Amniotic epithelial cell (primary cell): ENCODE measurements around the gene TNFSF15.
A peak's percentile ranks its signal among the peaks of the same experiment; 100 is the strongest.

Source experiments
- DNase-seq: peaks from one replicate; pipeline ENCODE4 v3.0.0-alpha.2; 2010; ENCODE audit warnings: low read depth

The TNFSF15 gene

DNA sequence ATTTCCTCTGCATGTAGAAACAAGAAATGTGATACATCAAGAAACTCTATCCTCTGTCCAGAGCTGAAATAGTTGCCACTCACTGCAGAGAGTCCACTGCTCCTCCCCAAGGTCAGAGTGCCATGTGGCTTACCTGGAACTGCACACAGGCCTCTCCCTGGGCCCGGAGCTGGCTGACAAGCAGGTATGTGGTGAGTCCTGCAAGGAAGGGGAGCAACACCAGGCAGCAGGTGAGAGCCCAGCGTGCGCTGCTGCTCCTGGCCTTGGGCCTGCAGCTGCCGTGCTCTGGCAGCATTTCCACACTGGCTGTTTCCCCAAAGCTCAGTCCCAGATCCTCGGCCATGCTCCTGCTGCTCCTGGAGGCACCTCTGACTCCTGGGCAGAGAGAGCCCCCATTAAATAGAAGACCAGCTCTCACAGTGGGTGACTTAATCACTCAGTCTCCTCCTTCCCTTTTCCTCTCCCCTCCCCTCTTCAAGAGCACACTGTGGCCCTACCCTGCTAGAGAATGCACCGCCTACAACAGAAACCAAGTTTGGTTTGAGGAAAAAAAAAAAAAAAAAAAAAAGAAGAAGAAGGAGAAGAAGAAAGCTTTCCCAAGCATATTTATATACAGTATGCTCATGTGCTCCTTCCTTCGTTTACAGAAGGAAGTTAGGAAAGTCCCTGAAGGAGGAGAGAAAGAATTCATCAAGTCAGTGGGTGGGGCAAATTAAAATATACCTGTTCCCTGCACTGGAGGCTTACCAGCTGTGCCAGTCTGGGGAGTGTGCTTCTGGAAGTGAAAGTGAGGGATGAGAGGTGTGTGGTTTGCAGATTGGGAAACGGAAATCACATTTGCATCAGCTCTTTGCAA lies at the start of gene TNFSF15:
Gene TNFSF15 (minus strand): TSS at position 370 of the 856 bp plus-strand sequence. CDS start 27 bp downstream, at position 343.
- no peak for DNase-seq

DNA sequence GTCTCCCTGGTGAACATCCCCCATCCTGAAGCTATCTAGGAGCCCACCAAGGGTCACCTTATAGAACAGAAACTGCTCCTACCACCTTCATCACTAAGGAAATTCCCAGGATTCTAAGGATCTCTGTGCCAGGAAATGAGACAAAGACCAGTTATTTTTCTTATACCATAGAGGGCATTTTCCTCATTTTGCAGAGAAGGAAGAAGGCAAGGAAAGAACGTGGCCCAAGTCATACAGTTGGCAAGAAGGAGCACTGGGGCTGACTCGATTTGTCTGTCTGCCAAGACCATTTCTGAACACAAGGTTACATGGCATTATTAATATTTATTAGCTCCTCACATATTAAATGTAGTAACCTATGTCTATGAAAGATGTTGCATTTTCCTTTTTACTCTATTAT lies 49.6 kb upstream of the TNFSF15 start:
- no peak for DNase-seq

DNA sequence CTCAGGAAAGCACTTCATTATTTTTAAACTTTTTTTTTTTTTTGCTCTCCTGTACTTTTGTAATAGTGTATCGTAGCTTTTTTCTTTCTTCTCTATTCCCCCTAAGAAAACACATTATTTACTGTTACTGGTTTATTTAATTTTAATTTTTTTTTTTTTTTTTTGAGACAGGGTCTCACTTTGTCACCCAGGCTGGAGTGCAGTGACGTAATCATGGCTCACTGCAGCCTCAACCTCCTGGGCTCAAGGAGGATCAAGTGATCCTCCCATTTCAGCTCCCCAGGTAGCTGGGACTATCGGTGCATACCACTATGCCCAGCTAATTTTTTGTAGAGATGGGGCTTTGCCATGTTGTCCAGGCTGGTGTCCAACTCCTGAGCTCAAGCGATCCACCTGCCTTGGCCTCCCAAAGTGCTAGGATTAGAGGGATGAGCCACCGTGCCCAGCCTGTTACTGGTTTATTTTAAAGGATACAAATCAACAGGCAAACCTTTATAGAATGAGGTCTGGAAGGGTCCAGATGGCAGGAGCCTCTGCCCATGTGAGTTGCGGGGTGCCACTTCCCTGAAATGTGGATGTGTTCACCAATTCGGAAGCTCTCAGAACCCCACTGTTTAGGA lies 49.0 kb upstream of the TNFSF15 start:
- DNase-seq = no peak

DNA sequence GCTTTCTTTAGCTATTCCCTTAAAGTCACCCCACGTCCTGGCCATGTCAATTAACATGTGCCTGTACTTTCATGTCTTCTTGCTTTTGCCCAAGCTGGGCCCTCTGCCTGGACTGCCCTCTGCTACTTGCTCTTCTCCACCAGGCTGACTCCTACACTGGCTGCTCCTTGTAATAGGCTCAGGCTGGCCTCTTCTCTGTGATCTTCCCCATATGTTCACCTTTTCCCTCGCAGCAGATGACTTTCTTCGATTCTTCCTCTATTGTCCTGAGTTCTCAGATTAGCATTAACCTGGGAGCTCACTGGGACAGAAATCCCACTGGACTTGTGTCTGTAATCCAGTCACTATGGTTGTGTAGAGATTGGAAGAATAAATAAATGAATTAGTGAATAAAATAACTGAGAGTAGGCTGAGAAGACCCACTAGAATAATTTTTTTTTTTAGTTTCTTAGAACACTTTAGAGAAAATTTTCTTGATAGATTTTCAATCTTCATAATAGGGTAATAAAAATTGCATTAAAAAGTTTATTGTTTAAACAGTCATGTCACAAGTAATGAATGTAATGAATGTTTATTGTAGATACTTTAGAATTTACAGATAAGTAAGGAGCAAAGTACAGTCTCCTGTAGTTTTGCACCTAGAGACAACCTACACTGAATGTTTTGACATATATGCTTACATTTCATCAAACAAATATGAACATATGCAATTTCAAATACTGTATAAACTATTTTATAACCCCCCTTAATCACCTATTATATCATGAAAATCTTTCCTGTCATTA lies 47.4 kb upstream of the TNFSF15 start:
- DNase-seq = no peak

DNA sequence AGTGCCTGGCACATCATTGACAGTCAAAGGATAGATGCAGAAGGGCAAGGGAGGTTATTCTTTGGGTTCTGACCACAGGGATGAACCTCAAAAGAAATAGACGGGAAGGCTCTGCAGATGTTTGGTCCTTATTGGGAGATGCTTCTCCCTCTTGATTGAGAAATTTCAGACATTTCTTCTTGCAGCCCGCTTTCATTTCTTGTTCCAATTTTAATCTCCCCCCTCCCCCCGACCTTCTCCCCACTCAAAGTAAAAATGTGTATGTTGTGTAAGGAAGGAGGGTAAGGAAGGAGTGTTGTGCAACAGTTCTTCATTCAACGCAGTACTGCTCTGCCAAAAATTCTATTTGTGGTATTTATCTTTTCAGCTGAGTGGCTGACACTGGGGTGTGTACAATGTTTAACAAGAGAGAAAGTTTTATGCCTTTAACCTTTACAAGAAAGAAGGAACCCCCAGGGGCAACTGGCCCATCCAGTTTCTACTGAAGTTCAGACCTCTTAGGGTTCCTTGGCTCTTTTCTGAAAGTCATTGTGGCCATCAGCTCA lies 46.3 kb upstream of the TNFSF15 start:
- peak; percentile 87 for DNase-seq

DNA sequence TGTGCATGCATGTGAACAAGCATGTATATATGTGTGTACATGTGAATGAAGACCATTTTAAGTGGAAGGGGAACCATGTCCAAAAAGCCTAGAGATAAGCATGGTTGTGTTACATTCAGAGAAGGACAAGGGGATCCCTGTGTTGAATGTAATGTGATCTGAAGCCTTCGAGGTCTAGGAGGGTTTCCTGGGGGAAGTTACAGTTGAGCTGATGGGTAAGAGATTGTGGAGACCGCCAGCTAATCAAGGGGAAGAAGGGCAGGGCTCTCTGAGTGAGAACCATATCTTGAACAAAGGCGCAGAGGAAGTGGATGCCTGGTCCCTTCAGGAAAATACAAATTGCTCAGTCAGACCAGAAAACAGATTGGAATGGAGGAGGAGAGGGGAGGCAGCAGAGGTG lies 45.5 kb upstream of the TNFSF15 start:
- DNase-seq = no peak

DNA sequence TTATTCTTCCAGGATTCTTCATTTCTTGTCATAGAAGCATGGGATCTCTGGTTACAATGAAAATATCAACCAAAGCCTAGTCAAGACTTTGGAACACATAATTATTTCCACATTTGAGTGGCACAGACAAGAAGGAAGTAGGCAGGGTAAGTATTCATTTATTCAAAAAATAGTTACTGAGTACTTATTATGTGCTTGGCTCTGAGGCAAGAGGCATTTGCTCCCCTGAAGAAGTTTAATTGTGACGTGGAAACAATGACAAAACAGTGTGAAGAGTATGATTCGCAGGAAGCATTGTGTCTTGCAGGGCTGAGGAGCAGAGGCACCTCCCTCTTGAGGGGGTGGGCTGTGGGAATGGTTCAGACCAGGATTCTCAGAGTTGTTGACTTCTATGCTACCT lies 45.0 kb upstream of the TNFSF15 start:
- no peak for DNase-seq

DNA sequence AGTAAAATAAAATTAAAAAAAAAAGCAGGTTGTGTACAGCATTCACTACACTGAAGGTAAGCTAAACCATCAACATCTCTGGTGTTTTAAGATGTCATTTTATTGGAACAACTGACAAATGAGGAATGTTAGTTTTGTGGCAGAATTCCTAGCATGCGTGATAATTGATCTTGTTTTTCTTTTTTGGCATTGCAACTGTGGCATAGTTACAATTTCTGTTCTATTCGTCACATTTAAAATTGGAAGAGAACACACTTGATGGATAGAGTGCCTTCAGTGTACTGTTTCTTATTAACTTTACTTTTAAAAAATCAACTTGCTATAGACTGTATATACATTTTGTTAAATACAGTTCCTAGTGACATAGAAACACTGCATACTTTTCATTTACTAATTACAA lies 43.6 kb upstream of the TNFSF15 start:
- DNase-seq = no peak

DNA sequence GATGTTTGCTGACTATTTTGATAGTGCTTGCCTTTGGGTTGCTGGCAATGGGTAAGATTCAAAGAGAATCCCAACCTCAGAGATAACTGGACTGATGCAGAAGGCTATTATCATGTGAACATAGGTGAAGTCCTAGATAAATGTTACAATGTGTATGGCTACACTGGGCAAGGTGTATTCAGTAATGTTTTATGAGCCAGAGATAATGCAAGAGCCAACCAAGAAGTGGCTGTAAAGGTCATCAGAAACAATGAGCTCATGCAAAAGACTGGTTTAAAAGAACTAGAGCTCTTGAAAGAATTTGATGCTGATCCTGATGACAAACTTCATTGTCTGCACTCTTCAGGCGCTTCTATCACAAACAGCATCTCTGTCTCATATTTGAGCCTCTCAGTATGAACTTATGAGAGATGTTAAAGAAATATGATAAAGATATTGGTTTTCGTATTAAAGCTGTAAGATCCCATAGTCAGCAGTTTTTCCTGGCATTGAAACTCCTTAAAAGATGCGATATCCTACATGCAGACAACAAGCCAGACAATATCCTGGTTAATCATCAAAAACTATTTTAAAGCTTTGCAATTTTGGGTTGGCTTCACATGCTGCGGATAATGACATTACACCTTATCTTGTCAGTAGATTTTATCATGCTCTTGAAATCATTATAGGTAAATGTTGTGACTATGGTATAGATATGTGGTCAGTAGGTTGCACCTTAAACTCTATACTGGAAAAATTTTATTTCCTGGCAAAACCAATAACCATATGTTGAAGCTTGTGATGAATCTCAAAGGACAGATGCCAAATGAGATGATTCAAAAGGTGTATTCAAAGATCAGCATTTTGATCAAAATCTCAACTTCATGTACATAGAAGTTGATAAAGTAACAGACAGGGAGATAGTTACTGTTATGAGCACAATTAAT lies 41.9 kb upstream of the TNFSF15 start:
- no peak for DNase-seq

DNA sequence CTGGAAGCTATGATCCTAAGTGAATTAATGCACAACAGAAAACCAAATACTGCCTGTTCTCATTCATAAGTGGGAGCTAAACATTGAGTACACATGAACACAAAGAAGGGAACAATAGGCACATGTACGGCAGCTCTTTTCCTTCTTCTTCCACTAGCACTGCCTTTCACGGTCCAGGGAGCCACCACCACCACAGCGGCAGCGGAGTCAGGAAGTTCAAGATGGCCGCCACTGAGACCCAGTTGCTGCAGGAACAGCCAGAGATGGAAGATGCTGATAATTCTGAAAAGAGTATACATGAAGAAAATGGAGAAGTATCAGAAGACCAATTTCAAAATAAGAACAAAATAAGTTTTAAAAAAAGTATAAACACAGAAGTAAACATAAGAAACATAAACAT lies 39.5 kb upstream of the TNFSF15 start:
- no peak for DNase-seq

DNA sequence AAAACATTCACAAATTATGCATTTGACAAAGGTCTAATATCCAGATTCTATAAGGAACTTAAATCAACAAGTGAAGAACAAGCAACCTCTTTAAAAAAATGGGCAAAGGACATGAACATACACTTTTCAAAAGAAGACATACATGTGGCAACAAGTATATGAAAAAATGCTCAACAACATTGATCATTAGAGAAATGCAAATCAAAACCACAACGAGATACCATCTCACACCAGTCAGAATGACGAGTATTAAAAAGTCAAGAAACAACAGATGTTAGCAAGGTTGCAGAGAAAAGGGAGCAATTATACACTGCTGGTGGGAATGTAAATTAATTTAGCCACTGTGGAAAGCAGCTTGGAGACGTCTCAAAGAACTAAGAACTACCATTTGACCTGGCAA lies 38.9 kb upstream of the TNFSF15 start:
- no peak for DNase-seq

DNA sequence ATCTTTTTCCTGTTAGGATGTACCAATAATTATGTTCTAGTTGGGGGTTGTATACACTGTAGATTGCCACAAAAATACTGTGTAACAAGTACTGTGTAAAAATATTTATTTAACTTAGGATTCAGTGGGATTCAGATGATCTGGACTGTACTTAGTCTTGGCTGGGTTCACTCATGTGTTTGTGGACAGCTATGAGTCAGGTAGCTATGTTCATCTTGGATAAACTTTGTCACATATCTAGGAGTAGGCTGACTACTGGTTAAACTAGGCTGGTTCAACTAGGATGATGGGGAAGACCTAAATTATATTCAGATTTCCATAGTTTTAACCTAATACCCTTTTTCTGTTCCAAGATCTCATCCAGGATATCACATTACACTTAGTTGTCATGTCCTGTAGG lies 32.1 kb upstream of the TNFSF15 start:
- no peak for DNase-seq

DNA sequence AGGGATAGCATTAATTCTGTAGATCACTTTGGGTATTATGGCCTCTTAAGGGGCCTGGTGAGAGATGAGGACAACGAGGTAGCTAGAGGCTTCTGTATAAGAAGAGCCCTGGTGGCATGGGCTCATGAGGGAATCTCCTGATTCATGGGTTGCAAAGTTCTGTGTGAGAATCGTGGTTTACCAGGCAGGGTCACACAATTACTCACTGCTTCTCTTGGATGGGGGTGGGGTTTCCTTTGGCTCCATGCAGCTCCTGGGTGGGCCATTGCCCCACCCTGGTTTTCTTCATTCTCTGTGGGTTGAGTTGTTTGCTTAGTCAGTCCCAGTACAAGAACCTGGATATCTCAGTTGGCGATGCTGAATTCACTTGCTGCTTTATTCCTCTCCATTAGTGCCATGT lies 30.9 kb upstream of the TNFSF15 start:
- peak; percentile 53 for DNase-seq

DNA sequence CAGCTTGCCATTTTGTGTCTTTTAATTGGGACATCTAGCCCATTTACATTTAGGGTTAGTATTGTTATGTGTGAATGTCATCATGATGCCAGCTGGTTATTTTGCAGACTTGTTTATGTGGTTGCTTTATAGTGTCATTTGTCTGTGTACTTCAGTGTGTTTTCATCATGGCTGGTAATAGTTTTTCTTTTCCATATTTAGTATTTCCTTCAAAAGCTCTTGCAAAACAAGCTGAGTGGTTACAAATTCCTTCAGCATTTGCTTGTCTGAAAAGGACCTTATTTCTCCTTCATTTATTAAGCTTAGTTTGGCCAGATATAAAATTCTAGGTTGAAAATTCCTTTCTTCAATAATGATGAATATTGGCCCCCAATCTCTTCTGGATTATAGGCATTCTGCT lies 28.5 kb upstream of the TNFSF15 start:
- DNase-seq = peak; percentile 68

DNA sequence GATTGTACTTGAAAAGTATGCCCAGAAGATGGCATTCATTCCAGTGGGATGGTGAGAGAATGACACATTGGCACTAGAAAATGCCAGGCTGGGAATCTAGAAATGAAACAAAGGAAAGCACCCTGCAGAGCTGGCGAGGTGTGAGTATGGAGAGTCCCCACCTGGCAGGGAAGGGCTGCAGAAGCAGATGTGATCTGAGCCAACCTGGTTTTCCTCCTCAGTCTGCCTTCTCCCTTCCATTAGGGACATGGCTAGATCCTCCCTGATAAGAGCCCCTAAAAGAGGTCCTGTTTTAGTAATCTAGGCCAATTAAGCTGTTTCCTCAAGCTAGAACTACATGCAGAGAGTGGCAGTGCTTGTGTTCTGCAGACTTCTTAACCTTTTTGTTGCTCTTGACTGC lies 24.7 kb upstream of the TNFSF15 start:
- DNase-seq = no peak

DNA sequence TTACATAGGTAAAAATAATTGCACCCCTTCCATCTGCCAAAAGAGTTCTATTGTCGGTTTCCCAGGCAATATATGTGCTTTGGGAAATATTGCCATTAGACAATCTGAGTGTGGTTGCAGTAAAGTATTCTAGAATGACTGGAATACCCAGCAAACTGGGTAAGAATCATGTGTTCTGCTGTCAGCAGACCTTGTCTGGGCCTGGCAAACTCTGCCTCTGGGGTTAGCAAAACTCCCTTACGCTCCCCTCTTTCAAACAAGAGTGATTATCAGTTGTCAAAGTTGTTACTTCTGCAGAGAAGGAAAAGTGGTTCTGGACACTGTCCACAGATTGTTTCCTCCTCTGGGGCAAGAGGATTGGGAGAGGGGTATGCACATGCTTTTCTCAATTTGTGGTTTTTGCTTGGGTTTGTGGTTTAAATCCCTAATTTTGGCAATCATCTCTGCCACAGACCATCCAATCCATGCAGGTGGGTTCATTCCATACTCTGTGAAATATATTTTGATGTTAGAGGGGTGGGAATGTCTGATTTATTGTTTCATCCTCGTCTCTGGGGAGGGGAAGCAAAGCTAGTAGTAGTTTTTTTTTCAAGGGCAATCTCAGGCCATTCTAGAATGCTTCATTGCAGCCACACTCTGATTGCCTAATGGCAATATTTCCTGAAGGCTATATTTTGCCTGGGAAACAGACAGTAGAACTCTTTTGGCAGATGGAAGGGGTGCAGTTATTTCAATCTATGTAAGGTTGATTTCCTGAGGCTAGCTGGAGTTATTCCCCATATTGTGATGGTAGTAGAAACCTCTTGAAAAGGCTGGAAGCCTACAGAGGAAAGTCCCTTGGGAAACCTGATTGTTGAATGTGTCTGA lies 24.0 kb upstream of the TNFSF15 start:
- DNase-seq = peak; percentile 32

DNA sequence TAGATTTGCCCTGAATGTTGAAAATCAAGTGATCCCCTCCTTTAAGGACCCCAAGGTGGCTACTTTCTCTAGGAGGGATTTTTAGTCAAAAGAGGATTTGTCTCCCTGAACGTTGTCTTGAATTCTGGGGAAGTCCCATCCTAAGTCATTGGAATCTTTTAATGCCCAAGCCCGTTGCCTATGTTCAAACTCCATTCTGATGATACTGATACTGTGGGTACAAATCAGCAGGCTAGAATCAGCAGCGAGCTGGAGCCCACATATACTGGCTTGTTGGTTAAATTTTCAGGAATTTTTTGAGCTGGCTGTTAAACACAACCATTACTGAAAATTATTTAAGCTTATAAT lies 22.4 kb upstream of the TNFSF15 start:
- DNase-seq = no peak

DNA sequence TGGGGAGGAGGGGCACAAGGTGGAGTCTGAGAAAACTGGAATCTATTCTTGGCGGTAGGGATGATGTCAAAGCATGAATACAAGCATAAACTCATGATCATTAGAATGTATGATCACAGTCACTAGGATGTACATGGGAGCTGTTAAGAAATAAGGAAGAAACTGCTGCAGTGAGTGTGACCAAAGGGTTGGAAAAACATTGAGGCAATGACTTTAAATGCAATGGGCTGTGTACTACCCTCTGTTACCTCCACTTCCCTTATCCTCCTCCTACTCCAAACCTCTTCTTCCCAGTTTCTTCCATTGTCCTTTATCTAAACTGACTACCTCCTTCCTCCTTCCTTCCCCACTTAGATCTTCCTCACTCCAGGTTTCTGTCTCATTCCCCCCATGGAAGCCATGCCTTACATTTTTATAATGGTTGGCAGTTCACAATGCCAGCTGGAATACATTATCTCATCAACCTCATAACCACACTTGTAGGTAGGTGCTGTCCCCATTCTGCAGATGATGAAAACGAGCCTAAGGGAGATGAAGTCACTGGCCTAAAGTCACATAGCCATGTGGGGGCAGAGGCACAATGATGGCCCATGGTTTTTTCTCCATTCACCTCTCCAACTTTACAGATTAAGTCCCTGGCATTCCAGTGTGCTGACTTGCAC lies 21.9 kb upstream of the TNFSF15 start:
- DNase-seq = no peak

DNA sequence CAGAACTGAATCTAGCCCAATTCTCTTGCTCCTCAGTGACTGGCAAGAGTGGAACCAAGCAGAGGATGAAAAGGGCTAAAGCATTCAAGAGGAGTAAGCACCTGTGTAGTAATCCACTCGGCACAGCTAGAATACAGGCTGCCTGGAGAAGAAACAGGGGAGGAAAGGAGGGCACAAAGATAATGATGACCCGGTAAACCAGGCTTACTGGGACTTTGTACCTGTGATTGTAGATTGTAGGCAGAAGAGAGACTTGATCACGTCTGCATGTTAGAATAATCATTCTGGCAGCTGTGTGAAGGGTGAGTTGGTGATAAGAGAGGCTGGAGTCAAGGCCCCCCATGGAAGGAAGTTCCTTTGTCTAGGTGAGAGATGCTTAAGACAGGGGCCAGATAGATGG lies 20.6 kb upstream of the TNFSF15 start:
- DNase-seq = no peak

DNA sequence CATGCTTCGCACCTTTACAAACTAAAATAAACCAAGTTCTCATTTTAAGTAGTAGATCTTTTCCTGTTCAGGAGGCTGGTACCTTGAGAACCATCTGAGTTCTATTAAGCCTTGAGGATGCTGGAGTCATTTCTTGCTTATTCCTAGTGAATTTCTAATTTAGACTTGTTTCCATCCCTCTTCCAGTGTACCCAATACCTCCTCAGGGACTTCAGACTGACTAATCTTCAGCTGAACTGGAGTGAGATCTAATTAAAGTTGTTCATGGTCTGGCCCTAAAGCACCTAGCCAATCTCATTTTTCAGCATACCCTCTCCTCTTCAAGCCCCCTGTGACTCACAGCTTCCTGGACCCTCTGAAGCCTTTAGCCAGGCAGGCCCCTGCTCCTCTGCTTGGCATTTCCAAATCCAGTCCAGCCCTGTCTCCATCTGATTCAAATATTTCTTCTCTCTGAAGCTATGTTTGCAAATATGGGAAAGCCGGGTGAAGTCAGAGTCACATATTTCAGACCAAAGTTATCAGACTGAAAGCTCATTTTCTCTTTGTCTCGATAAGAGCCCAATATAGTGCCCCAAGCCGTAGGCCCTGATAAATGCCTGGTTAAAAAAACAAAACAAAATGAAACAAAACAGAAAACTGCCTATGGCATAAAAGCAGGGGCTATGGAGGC lies 19.4 kb upstream of the TNFSF15 start:
- no peak for DNase-seq
